GM12875 (cell line): ENCODE data around the gene NOS1AP.
"Not testable (repeated sequence)": the region's sequence is repeated elsewhere in the genome, so short reads cannot be mapped to it uniquely, and the experiment has no call there.

Experiments
- H3K4me3 ChIP-seq: one replicate; pipeline ENCODE4 v1.5.1; 2011; ENCODE audit warnings: low read depth, low read length, control low read depth
- TF ChIP-seq, protein P1 (sequence below): IDR thresholded peaks from 2 replicates; pipeline ENCODE4 v1.5.1; 2011; ENCODE audit warnings: low read depth, mild to moderate bottlenecking, control low read depth, inconsistent platforms, low read length, moderate library complexity, borderline replicate concordance; ENCODE audit not compliant: insufficient read depth

Gene NOS1AP

DNA sequence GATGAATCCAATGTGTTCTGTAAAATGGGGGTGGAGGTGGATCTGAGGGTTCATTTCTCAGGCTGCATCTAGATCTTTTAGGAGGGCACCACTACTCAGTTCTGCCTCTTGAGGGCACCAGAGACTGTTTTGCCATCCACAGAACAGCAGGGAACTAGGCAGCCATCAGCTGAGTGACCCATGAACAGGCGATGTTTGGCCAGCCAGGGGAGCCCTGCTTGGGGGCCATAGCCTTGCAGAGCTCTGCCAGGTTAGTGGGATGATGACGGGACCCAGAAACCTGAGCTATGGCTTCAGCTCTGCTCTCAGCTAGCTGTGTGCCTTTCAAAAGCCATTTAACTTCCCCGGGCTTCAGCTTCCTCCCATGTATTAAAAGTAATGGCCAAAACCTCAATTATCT lies 13.4 kb upstream of the NOS1AP start:
- H3K4me3 ChIP-seq: no peak overlapping the region

DNA sequence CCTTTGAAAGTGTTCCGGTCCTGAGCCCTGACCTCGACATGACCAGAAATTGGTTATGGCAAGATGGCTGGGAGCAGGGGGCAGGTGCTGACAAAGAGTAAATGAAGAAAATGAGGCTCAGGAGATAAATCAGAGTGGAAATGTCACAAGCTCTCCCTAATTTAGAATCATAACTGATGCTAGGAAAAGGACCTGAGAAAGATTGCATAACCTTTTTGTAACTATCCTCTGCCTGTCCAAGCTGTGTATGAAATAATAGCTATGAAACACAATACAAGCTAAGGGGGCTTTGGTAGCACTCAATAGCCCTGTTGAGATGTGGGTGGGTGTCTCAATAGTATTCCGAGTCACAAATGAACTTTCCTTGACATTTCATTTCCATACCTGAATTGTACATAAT lies 12.9 kb upstream of the NOS1AP start:
- TF ChIP-seq, protein P1, sequence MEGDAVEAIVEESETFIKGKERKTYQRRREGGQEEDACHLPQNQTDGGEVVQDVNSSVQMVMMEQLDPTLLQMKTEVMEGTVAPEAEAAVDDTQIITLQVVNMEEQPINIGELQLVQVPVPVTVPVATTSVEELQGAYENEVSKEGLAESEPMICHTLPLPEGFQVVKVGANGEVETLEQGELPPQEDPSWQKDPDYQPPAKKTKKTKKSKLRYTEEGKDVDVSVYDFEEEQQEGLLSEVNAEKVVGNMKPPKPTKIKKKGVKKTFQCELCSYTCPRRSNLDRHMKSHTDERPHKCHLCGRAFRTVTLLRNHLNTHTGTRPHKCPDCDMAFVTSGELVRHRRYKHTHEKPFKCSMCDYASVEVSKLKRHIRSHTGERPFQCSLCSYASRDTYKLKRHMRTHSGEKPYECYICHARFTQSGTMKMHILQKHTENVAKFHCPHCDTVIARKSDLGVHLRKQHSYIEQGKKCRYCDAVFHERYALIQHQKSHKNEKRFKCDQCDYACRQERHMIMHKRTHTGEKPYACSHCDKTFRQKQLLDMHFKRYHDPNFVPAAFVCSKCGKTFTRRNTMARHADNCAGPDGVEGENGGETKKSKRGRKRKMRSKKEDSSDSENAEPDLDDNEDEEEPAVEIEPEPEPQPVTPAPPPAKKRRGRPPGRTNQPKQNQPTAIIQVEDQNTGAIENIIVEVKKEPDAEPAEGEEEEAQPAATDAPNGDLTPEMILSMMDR: no peak
- no peak overlapping the region for H3K4me3 ChIP-seq

More for the DNA sequence above, 13.4 kb upstream of the NOS1AP start:
- TF ChIP-seq, protein P1: peak; percentile 88

DNA sequence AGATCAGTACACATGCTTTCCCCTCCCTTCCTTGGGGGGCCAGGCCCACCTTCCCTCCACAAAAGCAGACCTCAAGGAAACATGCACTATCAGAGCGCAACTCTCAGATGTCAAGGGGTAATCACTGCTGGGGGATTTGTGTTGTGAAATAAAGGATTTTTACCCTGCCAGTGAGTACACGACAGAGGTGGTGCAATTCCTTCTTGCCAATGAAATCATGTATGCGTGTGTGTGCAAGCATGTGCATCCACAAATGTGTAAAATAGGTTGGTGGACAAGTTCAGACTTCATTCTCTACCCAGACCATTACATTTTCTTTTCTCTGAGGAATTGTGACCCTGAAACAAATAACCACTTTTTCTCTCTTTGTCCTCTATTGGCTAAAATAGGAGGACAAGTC lies 9.8 kb upstream of the NOS1AP start:
- TF ChIP-seq, protein P1: no peak
- no peak overlapping the region for H3K4me3 ChIP-seq

DNA sequence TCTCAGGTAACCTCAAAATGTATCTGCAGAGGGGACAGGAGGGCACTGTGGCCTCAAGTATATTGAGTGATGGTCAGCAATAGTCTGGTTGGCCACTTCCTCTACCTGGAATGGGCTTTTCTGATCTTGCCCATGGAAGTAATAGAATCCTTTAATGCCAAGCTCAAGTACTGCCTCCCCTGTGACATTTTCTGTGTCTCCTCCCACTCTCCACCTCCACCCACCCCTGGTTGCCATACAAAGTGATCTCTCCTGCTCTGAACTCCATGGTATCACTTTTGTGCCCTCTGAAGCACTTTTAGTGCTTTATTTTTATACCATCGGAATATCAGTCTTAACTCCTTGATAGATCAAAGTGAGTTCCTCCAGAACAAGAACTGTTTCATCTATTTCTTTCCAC lies 9.2 kb upstream of the NOS1AP start:
- TF ChIP-seq, protein P1: no peak
- H3K4me3 ChIP-seq: no peak overlapping the region

DNA sequence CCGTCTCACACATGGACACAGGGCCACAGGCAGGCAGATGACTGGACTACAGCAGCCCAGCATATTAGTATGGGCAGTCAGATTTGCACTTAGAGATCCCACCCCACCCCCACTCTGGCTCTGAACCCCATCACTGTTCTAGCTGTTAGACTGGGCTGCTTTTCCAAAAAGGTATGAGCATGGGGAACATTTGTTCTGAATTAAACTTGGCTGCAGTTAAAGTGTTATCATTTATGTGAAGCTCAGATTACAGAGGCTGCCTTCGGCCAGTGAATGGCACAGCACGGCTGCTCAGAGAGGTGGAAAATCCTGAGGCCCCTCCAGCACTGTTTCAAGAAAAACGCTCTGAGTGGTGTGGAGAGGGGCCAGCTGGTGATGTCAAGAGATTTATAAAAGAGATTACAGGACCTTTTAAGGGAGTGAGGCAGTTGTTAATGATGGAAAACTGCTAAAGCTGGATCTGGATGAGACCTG lies 6.9 kb upstream of the NOS1AP start:
- TF ChIP-seq, protein P1: no peak
- no peak overlapping the region for H3K4me3 ChIP-seq

DNA sequence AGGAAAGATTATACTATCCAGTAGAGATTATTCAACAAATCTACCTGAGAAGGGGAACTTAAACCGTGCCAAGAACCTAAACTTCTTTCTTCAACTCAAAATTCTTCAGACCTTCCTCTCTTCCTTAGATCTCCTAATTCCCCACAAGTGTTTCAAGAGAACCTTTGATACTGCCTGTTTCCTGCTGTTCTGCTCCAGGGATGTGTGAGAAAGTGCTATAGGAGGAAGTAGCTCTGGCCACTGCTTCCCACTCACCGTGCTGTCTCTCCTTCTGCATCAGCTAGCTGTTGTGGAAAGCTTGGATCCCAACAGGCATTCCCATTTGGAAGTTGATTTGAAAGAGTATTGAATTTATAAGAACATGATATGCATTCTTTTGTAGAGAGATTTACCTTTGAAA lies 4.5 kb upstream of the NOS1AP start:
- TF ChIP-seq, protein P1: no peak
- no peak overlapping the region for H3K4me3 ChIP-seq

DNA sequence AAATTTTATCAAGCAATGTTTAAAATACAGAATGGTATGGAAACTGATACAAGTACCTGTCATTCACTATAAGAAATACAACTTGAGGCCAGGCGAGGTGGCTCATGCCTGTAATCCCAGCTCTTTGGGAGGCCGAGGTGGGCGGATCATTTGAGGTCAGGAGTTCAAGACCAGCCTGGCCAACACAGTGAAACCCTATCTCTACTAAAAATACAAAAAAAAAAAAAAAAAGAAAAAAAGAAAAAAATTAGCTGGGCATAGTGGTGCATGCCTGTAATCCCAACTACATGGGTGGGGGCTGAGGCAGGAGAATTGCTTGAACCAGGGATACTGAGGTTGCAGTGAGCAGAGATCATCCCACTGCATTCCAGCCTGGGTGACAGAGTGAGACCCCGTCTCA lies 2.7 kb upstream of the NOS1AP start:
- not testable (repeated sequence) for H3K4me3 ChIP-seq

DNA sequence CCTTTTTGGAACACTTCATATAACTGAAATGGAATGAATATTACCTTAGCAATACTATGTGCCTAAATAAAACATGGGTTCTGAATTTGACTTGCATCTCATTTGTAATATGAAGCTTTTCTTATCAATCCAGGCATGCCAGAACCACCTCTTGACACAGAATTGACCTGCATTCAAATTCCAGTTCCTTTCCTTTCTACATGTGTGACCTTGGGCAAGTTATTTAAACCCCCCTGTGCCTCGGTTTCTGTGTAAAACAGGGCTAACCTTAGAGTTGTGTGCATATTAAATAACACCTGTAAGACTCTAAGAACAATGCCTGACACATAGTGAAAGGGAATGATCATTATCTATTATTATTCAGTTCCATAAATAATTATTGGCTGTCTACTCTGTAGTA lies 2.0 kb upstream of the NOS1AP start:
- no peak overlapping the region for H3K4me3 ChIP-seq
- TF ChIP-seq, protein P1: no peak
